ENCODE data around the gene REM2. TPM values are rescaled to one million over a fixed set of nuclear protein-coding genes. Genes with fewer than 3 reads are reported as not detected.

The REM2 gene
- total RNA-seq, 2 donors from 2014 or later, result 0.77 to 1.2 TPM

DNA sequence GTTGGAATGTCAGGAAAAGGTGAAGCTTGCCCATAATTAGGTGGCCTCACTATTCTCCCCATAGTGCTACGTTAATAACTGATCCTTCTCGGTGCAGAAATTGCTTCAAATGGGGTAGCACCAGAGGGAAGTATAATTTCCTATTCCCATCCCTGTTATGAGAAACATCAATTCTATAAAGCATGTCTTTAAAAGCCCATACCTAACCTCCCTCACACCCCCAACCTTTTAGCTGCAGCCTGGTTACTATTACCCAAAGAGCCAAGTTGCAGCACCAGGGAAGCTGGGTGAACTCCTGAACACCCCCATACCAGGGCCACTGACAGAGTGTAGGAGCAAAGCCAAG, 20.7 kb downstream of the REM2 start:
- Mint-ChIP-seq H3K4me3 (no peak overlapping the region), H3K4me1 (peaks cover 3% of the 10 kb centered on the region), H3K36me3 (ENCODE audit: low read depth) (peaks cover 66% of the 10 kb centered on the region), H3K9me3 (no peaks in the 10 kb centered on the region), H3K27ac (no peak overlapping the region), H3K27me3 (ENCODE audit: insufficient read depth) (peaks cover 2% of the 10 kb centered on the region)
- peaks cover 5% of the 10 kb centered on the region for H3K4me1 ChIP-seq (ENCODE audit: control insufficient read depth, insufficient read depth, low read length)
- TF ChIP-seq, protein P1, sequence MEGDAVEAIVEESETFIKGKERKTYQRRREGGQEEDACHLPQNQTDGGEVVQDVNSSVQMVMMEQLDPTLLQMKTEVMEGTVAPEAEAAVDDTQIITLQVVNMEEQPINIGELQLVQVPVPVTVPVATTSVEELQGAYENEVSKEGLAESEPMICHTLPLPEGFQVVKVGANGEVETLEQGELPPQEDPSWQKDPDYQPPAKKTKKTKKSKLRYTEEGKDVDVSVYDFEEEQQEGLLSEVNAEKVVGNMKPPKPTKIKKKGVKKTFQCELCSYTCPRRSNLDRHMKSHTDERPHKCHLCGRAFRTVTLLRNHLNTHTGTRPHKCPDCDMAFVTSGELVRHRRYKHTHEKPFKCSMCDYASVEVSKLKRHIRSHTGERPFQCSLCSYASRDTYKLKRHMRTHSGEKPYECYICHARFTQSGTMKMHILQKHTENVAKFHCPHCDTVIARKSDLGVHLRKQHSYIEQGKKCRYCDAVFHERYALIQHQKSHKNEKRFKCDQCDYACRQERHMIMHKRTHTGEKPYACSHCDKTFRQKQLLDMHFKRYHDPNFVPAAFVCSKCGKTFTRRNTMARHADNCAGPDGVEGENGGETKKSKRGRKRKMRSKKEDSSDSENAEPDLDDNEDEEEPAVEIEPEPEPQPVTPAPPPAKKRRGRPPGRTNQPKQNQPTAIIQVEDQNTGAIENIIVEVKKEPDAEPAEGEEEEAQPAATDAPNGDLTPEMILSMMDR (conservative IDR thresholded peaks at IDR 0.05), result no peak
- no peak overlapping the region for H3K9ac ChIP-seq (ENCODE audit: extremely low read depth, low read length, poor library complexity, severe bottlenecking)
- 90 to 97% methylated on average over 2 of the region's 2 CpGs for WGBS, 2 experiments (ENCODE audit: insufficient coverage in 1 of 2, insufficient read length in 1 of 2)
- no peaks in the 10 kb centered on the region for H3K27me3 ChIP-seq (ENCODE audit: control insufficient read depth, insufficient read depth, low read length, poor library complexity, severe bottlenecking)
- no peaks in the 10 kb centered on the region for H3K9me3 ChIP-seq (ENCODE audit: control insufficient read depth, low read length)
- peaks cover 84% of the 10 kb centered on the region for H3K36me3 ChIP-seq (ENCODE audit: control insufficient read depth, insufficient read depth, low read length)
- no peak overlapping the region for H3K27ac ChIP-seq (ENCODE audit: low read depth, low read length)
- H3K4me3 ChIP-seq (ENCODE audit: low read length), result no peak overlapping the region
- no peak for DNase-seq

DNA sequence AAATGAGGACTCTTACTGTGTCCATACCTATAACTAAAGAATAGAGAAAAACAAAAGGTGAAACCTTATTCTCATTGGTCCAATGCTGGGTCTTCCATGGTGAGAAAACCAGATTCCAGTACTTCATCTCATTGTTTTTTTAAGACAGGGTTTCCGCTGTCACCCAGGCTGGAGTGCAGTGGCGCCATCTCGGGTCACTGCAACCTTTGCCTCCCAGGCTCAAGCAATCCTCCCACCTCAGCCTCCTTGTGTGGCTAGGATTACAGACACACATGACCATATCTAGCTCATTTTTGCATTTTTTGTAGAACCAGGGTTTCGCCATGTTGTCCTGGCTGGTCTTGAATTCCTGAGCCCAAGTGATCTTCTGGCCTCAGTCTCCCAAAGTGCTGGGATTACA, 22.6 kb downstream of the REM2 start:
- H3K4me1 ChIP-seq (ENCODE audit: control insufficient read depth, insufficient read depth, low read length), result no peaks in the 10 kb centered on the region
- no peak overlapping the region for H3K27ac ChIP-seq (ENCODE audit: low read depth, low read length)
- H3K36me3 ChIP-seq (ENCODE audit: control insufficient read depth, insufficient read depth, low read length), result peaks cover 83% of the 10 kb centered on the region
- Mint-ChIP-seq H3K36me3 (ENCODE audit: low read depth) (peaks cover 72% of the 10 kb centered on the region), H3K4me1 (no peaks in the 10 kb centered on the region), H3K27ac (no peak overlapping the region), H3K4me3 (no peak overlapping the region), H3K27me3 (ENCODE audit: insufficient read depth) (no peaks in the 10 kb centered on the region), H3K9me3 (no peaks in the 10 kb centered on the region)
- no peak for DNase-seq
- no peaks in the 10 kb centered on the region for H3K9me3 ChIP-seq (ENCODE audit: control insufficient read depth, low read length)
- no peaks in the 10 kb centered on the region for H3K27me3 ChIP-seq (ENCODE audit: control insufficient read depth, insufficient read depth, low read length, poor library complexity, severe bottlenecking)
- whole genome bisulfite sequencing, 2 experiments (ENCODE audit: insufficient coverage in 1 of 2, insufficient read length in 1 of 2), result 91 to 92% methylated on average over 4 of the region's 4 CpGs
- TF ChIP-seq, protein P1 (conservative IDR thresholded peaks at IDR 0.05), result peak; percentile 17
- H3K9ac ChIP-seq (ENCODE audit: extremely low read depth, low read length, poor library complexity, severe bottlenecking), result no peak overlapping the region
- no peak overlapping the region for H3K4me3 ChIP-seq (ENCODE audit: low read length)

DNA sequence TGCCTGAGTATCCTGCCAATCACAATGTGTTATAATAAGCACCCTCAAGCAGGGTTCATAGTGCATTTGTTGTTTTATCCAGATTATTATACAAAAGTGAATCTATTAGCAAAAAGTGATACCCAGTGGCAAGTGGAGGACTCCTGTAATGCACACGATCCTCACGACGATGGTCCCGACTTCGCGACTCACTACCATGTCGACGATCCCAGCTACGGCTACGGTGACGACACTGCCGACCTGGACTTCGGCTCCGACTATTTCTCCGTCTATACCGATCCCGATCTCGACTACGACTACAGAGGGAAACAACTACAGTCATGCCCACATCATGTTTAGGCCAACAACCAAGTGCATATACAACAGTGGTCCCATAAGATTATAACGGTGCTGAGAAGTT, 23.1 kb downstream of the REM2 start:
- DNase-seq, result no peak
- Histone ChIP-seq H3K27me3 (ENCODE audit: control insufficient read depth, insufficient read depth, low read length, poor library complexity, severe bottlenecking) (no peaks in the 10 kb centered on the region), H3K4me1 (ENCODE audit: control insufficient read depth, insufficient read depth, low read length) (no peaks in the 10 kb centered on the region), H3K36me3 (ENCODE audit: control insufficient read depth, insufficient read depth, low read length) (peaks cover 84% of the 10 kb centered on the region), H3K9me3 (ENCODE audit: control insufficient read depth, low read length) (no peaks in the 10 kb centered on the region), H3K9ac (ENCODE audit: extremely low read depth, low read length, poor library complexity, severe bottlenecking) (no peak overlapping the region), H3K4me3 (ENCODE audit: low read length) (no peak overlapping the region), H3K27ac (ENCODE audit: low read depth, low read length) (no peak overlapping the region)
- H3K4me3 Mint-ChIP-seq, result no peak overlapping the region
- no peaks in the 10 kb centered on the region for H3K4me1 Mint-ChIP-seq
- peaks cover 69% of the 10 kb centered on the region for H3K36me3 Mint-ChIP-seq (ENCODE audit: low read depth)
- TF ChIP-seq, protein P1 (conservative IDR thresholded peaks at IDR 0.05), result no peak
- no peak overlapping the region for H3K27ac Mint-ChIP-seq
- 96 to 99% methylated on average over 20 of the region's 20 CpGs for WGBS, 2 experiments (ENCODE audit: insufficient coverage in 1 of 2, insufficient read length in 1 of 2)
- H3K9me3 Mint-ChIP-seq, result no peaks in the 10 kb centered on the region
- H3K27me3 Mint-ChIP-seq (ENCODE audit: insufficient read depth), result no peaks in the 10 kb centered on the region
